Fibroblast of mammary gland (primary cell): ENCODE measurements around the gene SH3BP5.

Source experiments
- DNase-seq: peaks from one replicate; pipeline ENCODE4 v3.0.0-alpha.2; 2010; ENCODE audit warnings: low read depth
- H3K4me3 ChIP-seq: 2 replicates; pipeline ENCODE4 v1.5.1; 2011; ENCODE audit warnings: low read depth, mild to moderate bottlenecking, low read length, moderate library complexity; ENCODE audit not compliant: control insufficient read depth
- TF ChIP-seq, protein P1 (sequence below): conservative IDR thresholded peaks from 2 replicates; pipeline ENCODE4 v1.5.1; 2011; ENCODE audit warnings: low read depth, low read length, inconsistent platforms; ENCODE audit not compliant: control insufficient read depth, insufficient read depth

Gene SH3BP5

GRCh38 chr3:15253023-15253697 is 79.2 kb downstream of the SH3BP5 start:
- DNase-seq: no peak
- no peak overlapping the region for H3K4me3 ChIP-seq
- TF ChIP-seq, protein P1, sequence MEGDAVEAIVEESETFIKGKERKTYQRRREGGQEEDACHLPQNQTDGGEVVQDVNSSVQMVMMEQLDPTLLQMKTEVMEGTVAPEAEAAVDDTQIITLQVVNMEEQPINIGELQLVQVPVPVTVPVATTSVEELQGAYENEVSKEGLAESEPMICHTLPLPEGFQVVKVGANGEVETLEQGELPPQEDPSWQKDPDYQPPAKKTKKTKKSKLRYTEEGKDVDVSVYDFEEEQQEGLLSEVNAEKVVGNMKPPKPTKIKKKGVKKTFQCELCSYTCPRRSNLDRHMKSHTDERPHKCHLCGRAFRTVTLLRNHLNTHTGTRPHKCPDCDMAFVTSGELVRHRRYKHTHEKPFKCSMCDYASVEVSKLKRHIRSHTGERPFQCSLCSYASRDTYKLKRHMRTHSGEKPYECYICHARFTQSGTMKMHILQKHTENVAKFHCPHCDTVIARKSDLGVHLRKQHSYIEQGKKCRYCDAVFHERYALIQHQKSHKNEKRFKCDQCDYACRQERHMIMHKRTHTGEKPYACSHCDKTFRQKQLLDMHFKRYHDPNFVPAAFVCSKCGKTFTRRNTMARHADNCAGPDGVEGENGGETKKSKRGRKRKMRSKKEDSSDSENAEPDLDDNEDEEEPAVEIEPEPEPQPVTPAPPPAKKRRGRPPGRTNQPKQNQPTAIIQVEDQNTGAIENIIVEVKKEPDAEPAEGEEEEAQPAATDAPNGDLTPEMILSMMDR: no peak

- TF ChIP-seq, protein P1: no peak
- no peak overlapping the region for H3K4me3 ChIP-seq
- DNase-seq: no peak
Measured at GRCh38 chr3:15246186-15246585, 86.2 kb downstream of the SH3BP5 start.

DNA sequence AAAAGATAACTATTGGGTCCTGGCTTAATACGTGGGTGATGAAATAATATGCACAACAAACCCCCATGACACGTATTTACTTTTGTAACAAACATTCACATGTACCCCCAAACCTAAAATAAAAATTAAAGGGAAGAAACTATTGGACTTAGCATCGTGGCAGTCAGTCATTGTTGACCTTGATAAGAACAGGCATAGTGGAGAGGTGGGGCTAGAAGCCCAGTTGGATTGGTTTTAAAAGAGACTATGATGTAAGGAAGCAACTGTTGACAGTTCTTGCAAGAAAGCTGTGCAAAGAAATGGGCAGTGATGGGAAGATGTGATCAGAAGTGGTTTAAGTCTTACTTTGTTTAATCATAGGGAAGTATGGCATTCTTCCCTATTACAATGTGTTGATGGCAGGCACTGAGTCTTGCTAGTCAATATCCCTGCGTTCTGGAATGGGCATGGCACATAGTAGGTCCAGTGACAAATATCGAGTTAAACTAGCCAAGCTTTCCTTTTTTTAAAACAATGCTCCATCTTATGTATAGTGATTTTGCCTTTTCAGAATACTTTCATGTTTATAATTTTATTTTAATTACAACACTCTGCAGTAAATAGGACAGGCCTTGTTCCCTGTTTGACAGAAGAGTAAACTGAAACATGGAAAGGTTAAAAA is 88.4 kb downstream of the SH3BP5 start:
- H3K4me3 ChIP-seq: no peak overlapping the region
- DNase-seq: no peak
- TF ChIP-seq, protein P1: no peak

GRCh38 chr3:15241341-15241740 is 91.0 kb downstream of the SH3BP5 start:
- TF ChIP-seq, protein P1: peak; percentile 34
- no peak overlapping the region for H3K4me3 ChIP-seq
- DNase-seq: peak; percentile 38

DNA sequence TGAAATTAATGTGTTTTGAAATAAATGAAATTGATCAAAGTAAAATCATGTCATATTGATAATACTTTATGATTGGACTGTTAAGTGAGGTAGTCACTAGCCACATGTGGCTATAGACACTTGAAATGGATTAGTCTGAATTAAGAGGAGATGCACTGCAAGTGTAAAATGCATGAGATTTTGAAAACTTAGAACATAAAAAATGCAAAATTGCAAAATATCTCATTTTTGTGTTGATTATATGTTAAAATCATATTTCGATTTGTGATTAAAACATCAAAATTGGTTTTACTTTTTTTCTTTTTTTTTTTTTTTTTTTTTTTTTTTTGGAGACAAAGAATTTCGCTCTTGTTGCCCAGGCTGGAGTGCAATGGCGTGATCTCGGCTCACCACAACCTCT is 103.1 kb downstream of the SH3BP5 start:
- TF ChIP-seq, protein P1: no peak
- no peak overlapping the region for H3K4me3 ChIP-seq
- DNase-seq: no peak

DNA sequence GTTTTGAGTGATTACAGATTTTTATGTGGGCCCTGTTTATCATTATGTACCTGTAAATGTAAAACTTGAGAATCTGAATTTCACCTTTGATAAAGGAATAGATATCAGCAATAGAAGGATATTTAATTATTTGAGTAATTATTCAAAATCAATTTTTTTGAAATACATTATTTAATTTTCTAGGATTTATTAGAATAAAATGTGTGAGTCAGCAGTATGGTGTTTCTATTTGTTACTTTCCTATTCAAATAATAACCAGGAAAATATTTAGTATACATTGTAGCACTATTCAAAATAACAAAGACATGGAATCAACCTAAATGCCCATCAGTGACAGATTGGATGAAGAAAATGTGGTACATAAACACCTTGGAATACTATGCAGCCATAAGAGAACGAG is 104.2 kb downstream of the SH3BP5 start:
- H3K4me3 ChIP-seq: no peak overlapping the region
- DNase-seq: no peak
- TF ChIP-seq, protein P1: no peak
